HG03196 (cell line): Measurements from ENCODE around the gene PRRT1.
A peak's percentile ranks its signal among the peaks of the same experiment; 100 is the strongest.

Source experiments
- ATAC-seq: cut with Tn5 transposase; IDR thresholded peaks from one replicate; pipeline ENCODE4 v1.9.1; 2021; ENCODE audit not compliant: unreplicated experiment

The PRRT1 gene

GRCh38 chr6:32175711-32176475 is 24.2 kb upstream of the PRRT1 start, which contains the start of gene AGPAT1:
Gene AGPAT1 (minus strand): TSS chr6:32176084. CDS start chr6:32171496, 4,588 bp downstream.
- peak; percentile 38 for ATAC-seq

DNA sequence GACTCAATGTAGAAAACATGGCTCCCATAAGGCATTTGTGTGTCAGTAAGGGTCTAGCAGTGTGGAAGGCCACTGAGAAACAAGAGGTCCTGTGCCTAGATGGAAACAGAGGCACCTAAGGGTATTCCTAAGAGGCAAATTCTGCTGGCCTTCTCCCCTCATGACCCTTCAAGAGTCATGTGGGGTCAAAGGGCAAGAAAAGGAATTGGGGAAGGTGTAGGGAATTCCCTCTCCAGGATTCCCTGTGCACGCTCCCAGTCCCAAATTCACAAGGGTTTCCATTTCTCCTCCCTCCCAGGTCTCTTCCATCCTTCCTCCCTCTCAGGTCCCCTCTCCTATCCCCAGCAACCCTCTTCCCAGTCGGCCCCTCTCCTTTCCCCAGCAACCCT is 23.6 kb upstream of the PRRT1 start:
- ATAC-seq: no peak

- no peak for ATAC-seq
Measured at GRCh38 chr6:32174416-32174815, 22.7 kb upstream of the PRRT1 start.

GRCh38 chr6:32173051-32173727 is 21.4 kb upstream of the PRRT1 start:
- no peak for ATAC-seq

DNA sequence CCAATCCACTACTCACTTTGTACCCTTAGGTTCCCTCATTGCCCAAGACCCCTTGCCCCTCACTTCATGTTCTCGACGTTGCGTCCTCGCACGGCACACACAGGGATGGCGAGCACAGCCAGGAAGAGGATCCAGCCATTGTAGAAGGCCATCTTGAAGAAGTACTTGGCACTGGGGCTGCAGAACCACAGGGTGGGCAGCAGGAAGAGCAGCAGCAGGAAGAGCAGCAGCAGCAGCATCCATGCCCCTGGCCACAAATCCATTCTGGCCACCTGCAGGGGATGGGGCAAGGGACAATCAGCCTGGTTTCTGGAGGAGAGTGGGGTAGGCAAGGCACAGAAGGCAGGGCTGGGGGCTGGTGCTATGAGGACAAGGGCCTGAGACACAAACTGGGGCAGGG is 19.5 kb upstream of the PRRT1 start:
- ATAC-seq: no peak

DNA sequence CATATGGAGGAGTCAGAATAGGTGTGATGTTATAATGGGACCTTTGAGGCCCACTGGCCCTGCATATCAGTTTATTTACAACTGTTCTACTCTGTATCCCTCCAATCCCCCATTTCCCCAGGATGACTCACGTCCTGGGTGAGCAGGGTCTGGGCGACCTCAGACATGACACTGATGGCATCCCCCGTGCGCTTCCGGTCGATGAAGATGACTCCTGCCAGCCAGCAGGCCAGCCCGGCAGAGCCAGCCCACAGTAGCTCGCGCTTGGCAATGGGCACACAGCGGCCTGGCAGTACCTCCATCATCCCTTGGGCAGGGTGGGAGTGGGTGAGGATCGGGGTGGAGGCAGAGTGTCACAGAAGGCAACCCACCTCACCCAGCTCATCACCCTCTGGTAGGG is 18.6 kb upstream of the PRRT1 start:
- no peak for ATAC-seq

- ATAC-seq: no peak
Measured at GRCh38 chr6:32168807-32169591, 17.3 kb upstream of the PRRT1 start.

DNA sequence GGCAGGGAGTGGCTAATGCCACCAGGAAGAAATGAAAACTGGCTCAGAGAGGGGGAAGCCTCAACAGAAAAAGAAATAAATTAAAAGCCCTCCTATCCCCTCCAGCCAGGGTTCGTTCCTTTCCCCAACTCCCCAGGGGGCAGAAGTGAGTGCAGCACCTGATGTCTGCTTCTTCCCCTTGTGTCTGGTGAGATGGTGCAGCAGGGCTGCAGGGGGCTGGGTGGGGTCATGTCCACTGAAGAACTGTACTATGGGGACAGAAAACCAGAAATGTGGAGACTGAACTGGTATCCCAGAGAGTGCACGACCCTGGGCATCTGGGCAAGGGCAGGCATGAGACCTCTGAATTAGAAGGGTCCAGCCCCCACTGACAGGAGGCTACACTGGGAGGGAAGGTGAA is 16.6 kb upstream of the PRRT1 start:
- no peak for ATAC-seq

- ATAC-seq: no peak
Measured at GRCh38 chr6:32167761-32168262, 16.1 kb upstream of the PRRT1 start.

GRCh38 chr6:32167154-32167760 is 15.5 kb upstream of the PRRT1 start:
- no peak for ATAC-seq

GRCh38 chr6:32166411-32167061 is 14.8 kb upstream of the PRRT1 start:
- ATAC-seq: no peak

GRCh38 chr6:32164295-32164694 is 12.6 kb upstream of the PRRT1 start, which contains the start of gene EGFL8:
Gene EGFL8 (plus strand): TSS chr6:32164595. CDS start chr6:32166166, 1,571 bp downstream.
- no peak for ATAC-seq

DNA sequence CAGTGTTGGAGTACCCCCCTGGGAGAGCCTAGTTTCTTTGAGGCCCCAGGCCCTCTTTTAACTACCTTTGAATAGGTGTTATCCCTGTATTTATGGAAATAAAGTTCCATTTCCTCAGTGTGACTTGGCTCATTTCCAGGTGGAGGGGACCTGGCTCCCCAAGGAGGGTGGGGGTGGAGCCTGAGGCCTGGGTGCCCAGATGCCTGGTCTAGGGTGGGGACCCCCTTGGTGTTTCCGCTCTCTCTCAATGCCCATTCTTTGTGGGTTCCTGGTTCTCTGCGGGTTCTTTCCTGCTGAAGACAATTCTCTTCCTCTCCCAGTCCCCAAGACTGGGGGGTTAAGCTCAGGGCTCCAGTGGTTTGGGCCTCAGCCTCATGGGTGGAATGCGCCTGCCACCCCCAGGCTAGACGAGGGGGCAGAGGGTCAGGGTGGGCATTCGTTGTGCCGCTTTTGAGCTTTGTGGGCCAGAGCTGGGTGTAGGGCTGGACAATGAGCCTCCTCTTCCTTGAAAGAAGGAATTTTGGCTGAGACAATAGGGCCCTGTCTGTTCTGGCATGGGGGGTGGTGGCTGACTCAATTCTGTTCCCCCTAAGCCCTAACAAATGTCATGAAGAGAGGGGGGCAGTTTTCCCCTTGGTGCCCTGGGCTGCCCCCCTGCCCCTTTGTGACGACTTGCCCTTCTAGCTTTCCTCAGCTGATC is 12.0 kb upstream of the PRRT1 start:
- ATAC-seq: no peak

DNA sequence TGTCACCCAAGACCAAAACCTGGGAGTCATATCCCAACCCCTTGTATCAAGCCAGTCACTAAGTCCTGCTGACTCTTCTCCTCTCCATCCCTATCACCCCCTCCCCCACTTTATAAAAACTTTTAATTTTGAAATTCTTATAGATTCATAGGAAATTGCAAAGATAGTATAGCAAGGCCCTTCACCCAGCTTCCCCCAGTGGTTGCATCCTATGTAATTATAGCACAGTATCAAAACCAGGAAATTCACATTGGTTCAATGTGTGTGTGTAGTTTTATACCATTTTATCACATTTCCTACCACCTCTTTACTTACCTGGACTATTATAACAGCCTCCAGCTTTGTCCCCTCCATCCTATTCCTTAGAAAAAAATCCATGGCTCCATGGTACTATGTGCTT is 6.3 kb upstream of the PRRT1 start:
- ATAC-seq: no peak

- ATAC-seq: no peak
Measured at GRCh38 chr6:32156891-32157290, 5.2 kb upstream of the PRRT1 start.

DNA sequence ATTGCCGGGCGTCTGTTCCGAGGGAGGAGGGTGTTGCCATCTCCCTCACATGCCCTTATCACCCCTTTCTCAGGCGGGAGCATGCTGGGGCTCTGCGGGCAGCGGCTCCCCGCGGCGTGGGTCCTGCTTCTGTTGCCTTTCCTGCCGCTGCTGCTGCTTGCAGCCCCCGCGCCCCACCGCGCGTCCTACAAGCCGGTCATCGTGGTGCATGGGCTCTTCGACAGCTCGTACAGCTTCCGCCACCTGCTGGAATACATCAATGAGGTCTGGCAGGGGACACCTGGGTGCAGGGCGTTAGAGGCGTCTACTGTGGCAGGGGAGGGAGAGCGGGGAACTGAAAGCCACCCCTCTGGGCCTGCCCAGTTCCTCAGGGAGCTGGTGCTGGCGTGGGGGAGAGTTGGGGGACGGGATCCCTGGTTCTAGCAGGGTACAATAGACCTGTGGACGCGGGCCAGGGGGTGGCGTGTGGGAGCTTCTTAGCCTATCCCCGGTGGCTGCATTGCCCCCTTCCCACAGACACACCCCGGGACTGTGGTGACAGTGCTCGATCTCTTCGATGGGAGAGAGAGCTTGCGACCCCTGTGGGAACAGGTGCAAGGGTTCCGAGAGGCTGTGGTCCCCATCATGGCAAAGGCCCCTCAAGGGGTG is 2.9 kb upstream of the PRRT1 start:
- ATAC-seq: peak; percentile 52

DNA sequence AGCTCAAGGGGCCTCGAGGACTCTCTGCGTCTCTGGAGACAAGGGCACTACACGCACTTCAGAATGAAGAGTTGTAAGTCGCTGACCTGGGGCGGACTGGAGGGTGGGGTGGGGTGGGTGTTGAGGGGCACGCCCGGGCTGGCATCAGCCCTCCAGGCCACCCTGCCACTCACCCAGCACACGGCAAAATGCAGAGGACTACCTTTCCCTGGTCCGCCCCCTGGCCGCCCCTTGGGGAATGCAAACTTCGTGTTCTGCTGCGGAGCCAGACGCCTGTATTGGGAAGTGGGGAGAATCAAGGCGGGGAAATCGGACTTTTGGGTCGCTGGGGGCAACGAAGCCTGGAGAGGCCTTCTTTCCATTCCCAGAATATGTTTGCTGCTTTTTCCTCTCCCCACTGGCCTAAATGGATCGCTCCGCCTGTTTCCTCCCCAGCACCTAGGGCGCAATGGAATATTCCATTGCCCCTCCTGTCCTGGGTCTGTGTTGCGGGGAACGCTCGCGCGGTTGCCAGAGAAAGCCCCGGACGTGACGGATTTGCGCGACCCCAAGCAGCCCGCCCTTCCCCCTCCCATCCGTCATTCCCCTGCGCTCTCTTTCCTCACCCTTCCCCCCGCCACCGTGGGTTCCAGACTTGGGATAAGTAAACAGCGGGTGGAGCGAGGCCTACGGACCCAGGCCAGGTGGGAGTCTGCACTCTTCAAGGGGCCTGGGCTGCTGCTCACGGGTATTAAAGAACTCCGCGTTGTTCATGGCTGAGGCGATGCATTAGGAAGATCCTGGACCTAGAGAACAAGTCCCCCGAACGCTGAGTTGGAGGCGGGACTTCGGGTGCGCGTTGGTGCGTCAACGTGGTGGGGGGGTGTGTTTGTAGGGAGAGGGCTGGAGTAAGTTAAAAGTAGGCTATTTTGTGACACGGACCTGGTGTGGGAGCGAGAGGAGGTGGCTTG is 2.1 kb upstream of the PRRT1 start, which contains the start of gene PPT2:
Gene PPT2, plus strand, starts transcription at position 578 of the 950 bp plus-strand sequence. CDS start 454 bp downstream, outside the sequence.
- ATAC-seq: no peak
